HFF-Myc (cell line): Measurements from ENCODE around the gene KCND2.
A peak's percentile ranks its signal among the peaks of the same experiment; 100 is the strongest.

Source experiments
- DNase-seq: peaks from one replicate; pipeline ENCODE4 v3.0.0-alpha.2; 2011; ENCODE audit warnings: low read depth; ENCODE audit errors: extremely low read depth
- H3K4me3 ChIP-seq: replicated peaks from 2 replicates; pipeline ENCODE4 v1.5.1; 2011; ENCODE audit warnings: low read depth, mild to moderate bottlenecking, control low read depth, low read length
- CTCF ChIP-seq: IDR thresholded peaks from 2 replicates; pipeline ENCODE4 v1.5.1; 2012; ENCODE audit warnings: mild to moderate bottlenecking, low read depth, low read length, control low read depth; ENCODE audit errors: missing control alignments

KCND2 gene

GRCh38 chr7:120334475-120334874 is 61.5 kb downstream of the KCND2 start:
- DNase-seq: no peak

GRCh38 chr7:120337308-120337907 is 64.4 kb downstream of the KCND2 start:
- peak; percentile 24 for TF ChIP-seq CTCF
- H3K4me3 ChIP-seq: no peak overlapping the region
- no peak for DNase-seq

More at GRCh38 chr7:120334475-120334874, 61.5 kb downstream of the KCND2 start:
- no peak overlapping the region for H3K4me3 ChIP-seq
- TF ChIP-seq CTCF: no peak

GRCh38 chr7:120344276-120344675 is 71.3 kb downstream of the KCND2 start:
- TF ChIP-seq CTCF: no peak

DNA sequence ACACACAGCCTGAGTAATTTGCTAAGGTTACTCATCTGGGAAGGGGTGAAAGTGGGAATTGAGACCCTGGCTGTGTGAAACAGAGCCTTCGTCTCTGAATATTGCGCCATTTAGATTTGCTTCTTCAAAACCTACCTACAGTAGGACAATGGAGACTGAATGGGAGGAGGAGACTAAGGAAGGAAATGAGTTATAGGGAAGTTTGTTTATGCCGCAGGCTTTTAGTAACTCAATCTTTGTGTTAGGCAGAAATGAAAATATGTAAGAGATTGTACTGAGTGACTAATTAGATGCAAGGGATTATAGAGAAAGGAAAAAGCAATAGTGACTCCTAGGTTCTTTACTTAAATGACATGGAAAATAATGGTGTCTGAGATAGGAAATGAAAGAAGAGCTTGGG is 80.2 kb downstream of the KCND2 start:
- no peak for TF ChIP-seq CTCF
- H3K4me3 ChIP-seq: no peak overlapping the region
- no peak for DNase-seq

More at GRCh38 chr7:120344276-120344675, 71.3 kb downstream of the KCND2 start:
- no peak for DNase-seq
- H3K4me3 ChIP-seq: no peak overlapping the region

- TF ChIP-seq CTCF: no peak
- H3K4me3 ChIP-seq: no peak overlapping the region
- no peak for DNase-seq
Observed at GRCh38 chr7:120360918-120361317, 87.9 kb downstream of the KCND2 start.

DNA sequence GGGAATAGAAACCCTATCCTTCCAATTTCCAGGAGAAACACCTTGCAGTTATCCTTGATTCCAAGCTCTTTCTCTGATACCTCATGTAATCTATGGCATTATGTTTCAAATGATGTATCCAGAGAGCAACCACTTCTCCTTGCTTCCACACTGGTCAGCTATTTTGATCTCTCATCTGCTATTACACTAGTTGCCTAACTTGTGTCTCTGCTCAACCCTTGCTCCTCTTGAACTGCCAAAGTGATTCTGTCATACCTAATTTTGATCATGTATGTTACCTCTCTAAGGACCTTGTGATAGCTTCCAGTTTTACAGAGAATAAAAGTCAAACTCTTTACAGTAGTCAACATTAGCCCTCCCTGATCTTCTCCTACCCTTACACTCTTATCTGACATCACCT is 90.4 kb downstream of the KCND2 start:
- TF ChIP-seq CTCF: no peak
- no peak overlapping the region for H3K4me3 ChIP-seq
- no peak for DNase-seq

DNA sequence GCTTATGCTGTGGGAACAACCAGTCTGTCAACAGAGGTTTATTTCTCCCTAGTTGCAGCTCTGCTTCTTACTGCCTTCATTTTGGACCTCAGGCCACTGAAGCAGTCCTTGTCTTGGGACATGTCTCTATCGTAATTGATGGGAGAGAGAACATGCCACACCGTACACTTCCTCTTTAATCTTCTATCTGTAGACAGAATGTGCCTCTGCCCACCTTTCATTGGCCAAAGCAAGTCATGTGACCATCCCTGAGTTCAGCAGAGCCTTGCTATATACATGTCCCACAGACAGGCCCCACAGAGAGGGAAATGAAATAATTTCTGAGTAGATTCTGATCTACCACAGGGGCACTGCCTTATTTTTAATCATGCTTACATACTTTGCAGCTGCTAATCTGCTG is 98.0 kb downstream of the KCND2 start:
- no peak for TF ChIP-seq CTCF
- H3K4me3 ChIP-seq: no peak overlapping the region
- no peak for DNase-seq
